Measurements from ENCODE around the gene DGKI.

- TF ChIP-seq, protein P1, sequence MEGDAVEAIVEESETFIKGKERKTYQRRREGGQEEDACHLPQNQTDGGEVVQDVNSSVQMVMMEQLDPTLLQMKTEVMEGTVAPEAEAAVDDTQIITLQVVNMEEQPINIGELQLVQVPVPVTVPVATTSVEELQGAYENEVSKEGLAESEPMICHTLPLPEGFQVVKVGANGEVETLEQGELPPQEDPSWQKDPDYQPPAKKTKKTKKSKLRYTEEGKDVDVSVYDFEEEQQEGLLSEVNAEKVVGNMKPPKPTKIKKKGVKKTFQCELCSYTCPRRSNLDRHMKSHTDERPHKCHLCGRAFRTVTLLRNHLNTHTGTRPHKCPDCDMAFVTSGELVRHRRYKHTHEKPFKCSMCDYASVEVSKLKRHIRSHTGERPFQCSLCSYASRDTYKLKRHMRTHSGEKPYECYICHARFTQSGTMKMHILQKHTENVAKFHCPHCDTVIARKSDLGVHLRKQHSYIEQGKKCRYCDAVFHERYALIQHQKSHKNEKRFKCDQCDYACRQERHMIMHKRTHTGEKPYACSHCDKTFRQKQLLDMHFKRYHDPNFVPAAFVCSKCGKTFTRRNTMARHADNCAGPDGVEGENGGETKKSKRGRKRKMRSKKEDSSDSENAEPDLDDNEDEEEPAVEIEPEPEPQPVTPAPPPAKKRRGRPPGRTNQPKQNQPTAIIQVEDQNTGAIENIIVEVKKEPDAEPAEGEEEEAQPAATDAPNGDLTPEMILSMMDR (IDR thresholded peaks at IDR 0.05), result no peak
- TF ChIP-seq EZH2 (IDR thresholded peaks at IDR 0.05), result no peak
- no peak for TF ChIP-seq EZH2phosphoT487 (IDR thresholded peaks at IDR 0.05)
Measured at GRCh38 chr7:137882806-137883205, 36.0 kb upstream of the DGKI start.

All from neural progenitor cell (in vitro differentiated cells).